ENCODE results near the gene MYG1. TPM values are rescaled to one million over a fixed set of nuclear protein-coding genes. Genes with fewer than 3 reads are reported as not detected.
A peak's percentile ranks its signal among the peaks of the same experiment; 100 is the strongest.
"Not testable (repeated sequence)": the region's sequence is repeated elsewhere in the genome, so short reads cannot be mapped to it uniquely, and the experiment has no call there.

MYG1 gene
- total RNA-seq, 1 donor from 2014 or later: 31.9 TPM

DNA sequence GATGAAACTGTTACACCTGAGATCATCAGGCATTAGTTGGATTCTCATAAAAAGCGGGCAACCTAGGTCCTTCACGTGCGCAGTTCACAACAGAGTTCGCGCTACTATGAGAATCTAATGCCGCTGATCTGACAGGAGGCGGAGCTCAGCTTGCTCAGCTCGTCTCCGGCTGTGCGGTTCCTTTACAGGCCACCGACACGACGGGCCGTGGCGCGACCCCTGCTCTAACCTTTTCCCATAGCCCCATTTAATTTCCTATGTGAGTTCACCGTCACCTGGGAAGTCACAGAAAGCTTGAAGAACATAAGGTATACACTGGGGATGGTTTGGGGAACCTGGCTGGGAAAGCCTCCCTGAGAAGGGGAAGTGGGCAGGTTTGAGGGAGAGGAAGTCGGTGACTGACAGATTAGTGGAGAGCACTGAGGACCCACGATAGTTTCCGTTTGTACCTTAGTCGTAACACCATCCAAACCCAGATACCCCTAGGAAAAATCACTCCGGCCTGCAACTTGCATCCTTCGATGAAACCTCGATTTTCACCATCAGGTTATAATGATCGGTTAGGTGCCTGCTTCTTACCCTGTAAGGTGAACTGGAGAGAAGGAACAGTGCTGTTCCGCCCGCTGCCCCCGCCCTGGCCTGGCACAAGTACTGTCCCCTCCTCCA is 24.8 kb downstream of the MYG1 start:
- DNase-seq (ENCODE audit: low spot score) (no peak), ATAC-seq (no peak)
- intact Hi-C loops (cut with DNase I): no loop called here

GRCh38 chr12:53324779-53325510 is 25.4 kb downstream of the MYG1 start:
- DNase-seq (ENCODE audit: low spot score) (peak; percentile 96), ATAC-seq (peak; percentile 88)
- intact Hi-C loops (cut with DNase I): no loop called here

GRCh38 chr12:53325511-53326061 is 26.1 kb downstream of the MYG1 start:
- DNase-seq (ENCODE audit: low spot score): peak; percentile 78

GRCh38 chr12:53326460-53327185 is 27.1 kb downstream of the MYG1 start:
- intact Hi-C loops (cut with DNase I): no loop called here
- DNase-seq (ENCODE audit: low spot score): no peak

More at GRCh38 chr12:53325511-53326061, 26.1 kb downstream of the MYG1 start:
- intact Hi-C loops (cut with DNase I): no loop called here
- ATAC-seq: peak; percentile 4

GRCh38 chr12:53327435-53328042 is 28.0 kb downstream of the MYG1 start:
- ATAC-seq (no peak), DNase-seq (ENCODE audit: low spot score) (no peak)
- intact Hi-C loops (cut with DNase I): no loop called here

More at GRCh38 chr12:53326460-53327185, 27.1 kb downstream of the MYG1 start:
- ATAC-seq: no peak

DNA sequence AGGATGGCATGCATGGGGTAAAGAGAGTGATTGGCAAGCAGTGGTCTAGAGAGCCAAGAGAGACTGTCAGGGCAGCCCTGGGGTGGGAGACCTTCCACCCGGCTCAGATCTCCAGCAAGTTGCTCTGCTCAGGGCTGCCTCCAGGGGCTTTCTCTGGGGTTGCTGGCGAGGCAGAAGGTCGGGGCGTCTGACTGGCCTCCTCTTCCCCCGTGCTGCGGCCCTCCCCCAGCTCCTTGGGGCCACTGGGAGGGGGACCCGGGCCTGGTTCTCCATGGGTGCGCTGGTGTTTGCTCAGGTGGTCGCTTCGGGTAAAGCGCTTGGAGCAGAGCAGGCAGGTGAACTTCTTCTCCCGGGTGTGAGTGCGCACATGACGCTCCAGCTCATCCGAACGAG is 28.5 kb downstream of the MYG1 start:
- intact Hi-C loops (cut with DNase I): no loop called here
- DNase-seq (ENCODE audit: low spot score) (no peak), ATAC-seq (no peak)

DNA sequence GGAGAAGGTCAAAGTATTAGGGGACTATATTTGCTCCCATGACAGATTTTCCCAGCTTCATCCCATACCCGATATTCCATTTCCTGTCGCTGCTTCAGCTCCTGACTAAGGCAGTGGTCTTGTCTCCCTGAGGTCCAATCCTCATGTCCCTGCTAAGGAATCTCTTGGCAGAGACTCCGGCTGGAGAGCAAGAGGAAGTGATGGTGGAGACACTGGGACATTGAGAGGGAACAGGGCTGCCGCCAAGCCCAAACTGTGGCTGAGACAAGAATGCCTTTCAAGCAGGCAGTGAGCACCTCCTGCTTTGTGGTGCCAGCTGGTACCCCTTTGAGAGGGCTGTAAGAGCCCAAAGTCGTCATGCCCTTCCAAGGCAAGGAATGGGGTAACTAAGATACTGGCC is 31.2 kb downstream of the MYG1 start:
- intact Hi-C loops (cut with DNase I): no loop called here
- DNase-seq (ENCODE audit: low spot score) (no peak), ATAC-seq (no peak)

DNA sequence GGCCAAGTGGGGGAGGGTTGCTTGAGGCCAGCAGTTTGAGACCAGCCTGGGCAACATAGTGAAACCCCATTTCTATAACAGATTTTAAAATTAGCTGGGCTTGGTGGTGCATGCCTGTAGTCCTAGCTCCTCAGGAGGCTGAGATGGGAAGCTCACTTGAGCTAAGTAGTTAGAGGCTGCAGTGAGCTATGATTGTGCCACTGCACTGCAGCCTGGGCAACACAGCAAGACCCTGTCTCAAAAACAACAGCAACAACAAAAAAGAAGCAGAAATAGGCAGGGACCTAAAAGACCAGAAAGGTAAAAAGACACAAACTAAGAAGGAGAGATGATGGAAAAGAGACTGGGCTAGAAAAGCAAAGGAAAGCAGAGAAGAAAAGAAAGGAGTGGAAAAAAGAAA is 32.8 kb downstream of the MYG1 start:
- DNase-seq (ENCODE audit: low spot score); intact Hi-C loops (cut with DNase I); ATAC-seq: not testable (repeated sequence)

DNA sequence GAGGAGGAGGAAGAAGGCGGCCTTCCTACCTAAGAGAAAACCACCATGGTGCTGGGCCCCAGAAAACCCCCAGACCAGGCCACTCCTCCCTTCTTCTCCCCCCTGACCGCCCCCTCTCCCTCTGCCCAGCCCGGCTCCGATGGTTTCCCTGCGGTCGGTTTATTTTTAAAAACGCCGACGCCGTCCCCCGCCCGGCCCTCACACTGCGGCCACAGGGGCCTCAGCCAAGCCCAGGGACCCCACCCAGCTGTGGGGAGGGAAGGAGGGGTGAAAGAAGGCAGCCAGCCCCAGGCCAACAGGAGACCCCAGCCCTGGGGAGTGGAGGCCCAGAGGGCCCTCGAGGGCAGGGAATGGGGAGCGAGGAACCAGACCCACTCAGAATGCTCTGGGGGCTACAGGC is 33.2 kb downstream of the MYG1 start:
- no peak for DNase-seq (ENCODE audit: low spot score)
- intact Hi-C loops (cut with DNase I): no loop called here
- no peak for ATAC-seq

DNA sequence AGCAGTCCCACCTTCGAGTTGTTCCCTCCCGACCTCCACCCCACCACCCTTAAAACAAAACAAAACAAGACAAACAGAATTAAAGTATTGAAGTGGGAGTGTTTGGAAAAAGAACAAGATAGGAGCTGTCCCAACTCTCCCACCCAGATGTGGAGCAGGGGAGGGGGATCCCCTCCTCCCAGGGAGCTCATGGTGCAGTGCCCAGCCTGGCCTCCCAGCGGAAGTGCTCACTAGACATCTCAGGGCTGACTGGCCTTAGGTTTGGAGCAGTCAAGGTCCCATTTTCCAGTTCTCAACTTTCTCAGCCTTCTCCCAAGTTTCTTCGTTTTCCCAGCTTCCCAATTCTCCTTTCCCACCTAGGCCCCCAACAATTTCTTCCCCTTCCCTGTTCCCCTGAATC is 33.8 kb downstream of the MYG1 start:
- no peak for ATAC-seq
- DNase-seq (ENCODE audit: low spot score): no peak
- intact Hi-C loops (cut with DNase I): no loop called here

GRCh38 chr12:53333845-53334244 is 34.4 kb downstream of the MYG1 start:
- no peak for DNase-seq (ENCODE audit: low spot score)
- ATAC-seq: no peak
- intact Hi-C loops (cut with DNase I): no loop called here

DNA sequence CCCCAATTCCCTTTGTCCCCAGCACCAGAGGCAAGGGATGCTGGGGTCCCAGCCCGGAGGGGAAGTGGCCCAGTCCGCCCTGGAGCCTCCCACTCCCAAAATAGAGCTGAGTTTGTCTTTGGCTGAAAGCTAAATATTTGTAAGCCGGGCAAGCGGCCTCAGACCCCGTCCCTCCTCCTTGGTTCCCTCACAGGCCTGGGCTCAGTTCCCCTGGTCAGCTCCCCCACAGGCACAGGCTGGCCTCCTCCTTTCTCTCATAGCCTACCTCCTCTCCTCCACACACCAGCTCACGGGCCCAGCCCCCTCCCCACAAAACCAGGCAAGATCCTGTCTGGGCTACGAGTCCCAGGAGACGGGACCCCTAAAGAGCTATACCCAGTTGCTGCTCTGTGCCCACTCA is 35.3 kb downstream of the MYG1 start:
- intact Hi-C loops (cut with DNase I): no loop called here
- no peak for ATAC-seq

GRCh38 chr12:53336181-53336681 is 36.7 kb downstream of the MYG1 start, which contains the start of gene SP7:
Gene SP7, minus strand, starts transcription at chr12:53336354. Its CDS starts 708 bp downstream, at chr12:53335646.
- DNase-seq (ENCODE audit: low spot score) (no peak), ATAC-seq (no peak)
- intact Hi-C loops (cut with DNase I): no loop called here

More for the DNA sequence above, 35.3 kb downstream of the MYG1 start:
- DNase-seq (ENCODE audit: low spot score): no peak

DNA sequence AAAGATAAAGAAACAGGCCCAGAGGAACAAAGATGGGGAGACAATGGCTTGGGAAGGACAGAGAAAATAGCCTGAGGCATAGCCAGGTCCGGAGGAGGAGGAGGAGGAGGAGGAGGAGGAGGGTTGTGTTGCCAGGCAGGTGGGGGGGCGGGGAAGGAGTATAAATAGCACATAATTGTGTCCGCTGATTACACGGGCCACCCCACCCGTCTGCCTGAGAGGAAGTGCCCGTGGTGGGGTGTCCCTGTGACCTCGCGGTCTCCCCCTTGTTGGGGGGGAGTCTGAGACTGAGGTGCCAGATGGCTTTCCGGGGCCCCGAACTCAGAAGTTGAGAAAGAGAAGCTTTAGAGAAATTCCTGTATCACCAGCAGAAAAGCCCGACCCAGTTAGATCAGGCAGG is 38.5 kb downstream of the MYG1 start:
- DNase-seq (ENCODE audit: low spot score) (no peak), ATAC-seq (no peak)
- intact Hi-C loops (cut with DNase I): no loop called here

DNA sequence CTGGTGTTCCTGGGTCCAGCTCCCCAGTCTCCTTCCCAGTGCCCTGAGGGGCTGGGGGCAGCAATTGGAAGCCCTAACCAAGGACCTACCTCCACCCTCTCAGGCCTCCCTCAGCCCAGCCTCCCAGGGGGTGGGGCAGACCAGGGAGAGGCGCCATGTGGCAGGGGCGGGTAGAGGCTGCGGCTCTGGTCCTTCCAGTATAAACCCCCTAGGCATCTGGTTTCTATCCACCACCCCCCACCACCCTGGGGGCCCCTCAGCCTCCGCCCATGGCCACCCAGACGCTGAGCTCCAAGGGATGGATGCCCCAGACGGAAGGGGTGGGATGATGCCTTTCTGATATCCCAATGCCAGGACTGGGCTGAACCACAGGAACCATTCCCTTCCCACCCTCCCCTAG is 39.4 kb downstream of the MYG1 start:
- DNase-seq (ENCODE audit: low spot score): no peak
- intact Hi-C loops (cut with DNase I): no loop called here
- ATAC-seq: no peak

DNA sequence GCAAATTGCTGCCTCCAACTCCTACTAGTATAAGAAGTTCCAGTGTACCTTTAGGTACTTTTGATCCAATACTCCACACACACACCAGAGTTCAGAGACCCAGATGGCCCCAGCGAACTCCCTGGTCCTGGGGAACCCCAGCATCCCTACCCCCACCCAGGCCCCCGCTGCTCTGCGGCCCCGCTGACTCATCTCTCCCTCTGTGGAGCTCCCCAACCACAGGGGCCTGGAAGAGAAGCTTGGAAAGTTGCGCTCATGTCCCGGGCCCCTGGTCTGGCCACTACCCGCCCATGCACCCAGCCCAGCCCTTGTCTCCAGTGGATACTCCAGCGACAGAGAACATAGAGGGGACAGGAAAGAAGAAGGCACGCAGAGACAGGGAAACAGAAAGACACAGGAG is 40.9 kb downstream of the MYG1 start:
- ATAC-seq: no peak
- intact Hi-C loops (cut with DNase I): no loop called here
- DNase-seq (ENCODE audit: low spot score): no peak

DNA sequence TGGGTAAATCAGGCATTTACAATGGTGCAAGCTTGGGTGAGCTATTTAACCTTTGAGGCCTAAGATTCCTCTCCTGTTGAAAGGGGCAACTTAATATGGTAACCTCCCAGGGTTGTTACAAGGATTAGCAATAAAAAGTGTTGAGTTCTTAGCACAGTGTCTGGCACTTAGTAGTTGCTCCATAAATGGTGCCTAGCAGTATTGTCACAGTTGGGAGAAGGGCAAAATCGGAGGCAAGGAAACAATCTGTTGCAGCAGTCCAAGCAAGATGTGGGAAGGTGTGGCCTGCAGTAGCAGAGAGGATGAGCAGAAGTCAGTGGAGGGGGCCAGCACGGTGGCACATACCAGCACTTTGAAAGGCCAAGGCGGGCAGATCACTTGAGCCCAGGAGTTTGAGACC is 44.0 kb downstream of the MYG1 start:
- intact Hi-C loops (cut with DNase I): no loop called here
- DNase-seq (ENCODE audit: low spot score) (no peak), ATAC-seq (no peak)

GRCh38 chr12:53343969-53344368 is 44.5 kb downstream of the MYG1 start:
- no peak for ATAC-seq
- no peak for DNase-seq (ENCODE audit: low spot score)
- intact Hi-C loops (cut with DNase I): no loop called here

DNA sequence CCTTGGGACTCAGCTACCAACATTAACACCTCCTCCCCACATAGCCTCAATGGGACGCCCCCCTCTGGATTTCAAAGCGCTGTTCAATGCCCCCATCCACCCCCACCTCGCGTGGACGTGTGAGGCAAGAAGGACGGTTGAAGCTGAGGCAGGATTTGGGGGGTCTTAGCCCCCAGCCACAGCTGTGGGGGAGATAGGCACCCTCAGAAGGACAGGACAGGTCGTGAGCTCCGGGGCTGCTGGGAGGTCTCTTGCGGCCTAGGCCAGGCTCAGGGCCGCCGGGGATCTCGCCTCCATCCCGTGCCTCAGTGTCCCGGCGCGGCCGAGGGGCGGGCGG is 45.0 kb downstream of the MYG1 start:
- ATAC-seq (no peak), DNase-seq (ENCODE audit: low spot score) (no peak)
- intact Hi-C loops (cut with DNase I): no loop called here
